B cell (primary cell): ENCODE measurements around the gene CENPF. TPM values are rescaled to one million over a fixed set of nuclear protein-coding genes. Genes with fewer than 3 reads are reported as not detected.

Experiments
- ATAC-seq: fragments of 200-7000 bp; cut with Tn5 transposase; one replicate; pipeline ENCODE4 v1.10.0; 2021; ENCODE audit warnings: low read depth, mild to moderate bottlenecking, moderate number of reproducible peaks, moderate library complexity
- CTCF ChIA-PET: fragments of 350-600 bp; sonication (Branson Sonifier 250); formaldehyde crosslinking; loops from one replicate; lab custom pipeline; 2021; ENCODE audit warnings: antibody characterized with exemption, inconsistent platforms; lab: Charles Lee
- POLR2A ChIA-PET: fragments of 350-600 bp; sonication (Branson Sonifier 250); formaldehyde crosslinking; loops from one replicate; lab custom pipeline; 2021; ENCODE audit warnings: antibody characterized with exemption; lab: Charles Lee
- DNase-seq: peaks from one replicate; pipeline ENCODE4 v3.0.0; 2013
- H2AFZ ChIP-seq: 2 replicates; pipeline ENCODE4 v1.6.1; 2012; ENCODE audit warnings: mild to moderate bottlenecking, low read depth, low read length; ENCODE audit not compliant: insufficient read depth, poor library complexity, severe bottlenecking
- H3K27ac ChIP-seq, 2 donors: 1 replicate in 1 of 2; 2 replicates in 1 of 2; pipeline ENCODE4 v1.5.1; 2012 to 2013; ENCODE audit warnings: low read length in 2 of 2, mild to moderate bottlenecking in 2 of 2, moderate library complexity in 1 of 2
- H3K27me3 ChIP-seq, 4 experiments: fragments of 200-600 bp in 1 of 4; sonication (generic) in 1 of 4; replicated peaks in 1 of 4; 1 replicate in 2 of 4; 2 replicates in 2 of 4; pipeline versions ENCODE4 v1.6.1 to v1.7.0; 2013 to 2016; ENCODE audit warnings: low read length in 3 of 4, mild to moderate bottlenecking in 2 of 4, mixed read lengths in 1 of 4, moderate library complexity in 1 of 4; ENCODE audit not compliant: insufficient read depth in 4 of 4, control insufficient read depth in 3 of 4; ENCODE audit errors: control extremely low read depth in 1 of 4
- H3K36me3 ChIP-seq, 2 experiments: replicated peaks in 1 of 2; 1 replicate in 1 of 2; 2 replicates in 1 of 2; pipeline versions ENCODE4 v1.6.1 to v1.7.1; 2013; ENCODE audit warnings: low read length in 1 of 2; ENCODE audit not compliant: insufficient read depth in 2 of 2, control insufficient read depth in 1 of 2; ENCODE audit errors: control extremely low read depth in 1 of 2, extremely low read depth in 1 of 2
- H3K4me1 ChIP-seq, 2 donors: fragments of 200-600 bp in 1 of 2; sonication (generic) in 1 of 2; 1 replicate in 1 of 2; 2 replicates in 1 of 2; pipeline versions ENCODE4 v1.5.1 to v1.6.1; 2013 to 2017; ENCODE audit warnings: low read length in 2 of 2; ENCODE audit not compliant: control insufficient read depth in 2 of 2, insufficient read depth in 2 of 2
- H3K4me2 ChIP-seq: replicated peaks from 2 replicates; pipeline ENCODE3; 2012; ENCODE audit warnings: mild to moderate bottlenecking, low read depth, low read length; ENCODE audit not compliant: poor library complexity, severe bottlenecking
- H3K4me3 ChIP-seq, 5 experiments: fragments of 200-600 bp in 1 of 5; sonication (generic) in 1 of 5; 1 replicate in 3 of 5; 2 replicates in 2 of 5; pipeline versions ENCODE4 v1.5.1 to v1.7.0; 2011 to 2016; ENCODE audit warnings: low read length in 4 of 5, mild to moderate bottlenecking in 4 of 5, low read depth in 2 of 5, control low read depth in 1 of 5, moderate library complexity in 1 of 5; ENCODE audit not compliant: insufficient read depth in 1 of 5; ENCODE audit errors: control extremely low read depth in 1 of 5, extremely low read depth in 1 of 5
- H3K79me2 ChIP-seq: fragments of 200-600 bp; sonication (generic); one replicate; pipeline ENCODE4 v1.6.0; 2016; ENCODE audit warnings: low read length; ENCODE audit not compliant: control insufficient read depth, insufficient read depth
- H3K9ac ChIP-seq: fragments of 200-600 bp; sonication (generic); 2 replicates; pipeline ENCODE4 v1.6.1; 2017; ENCODE audit warnings: mild to moderate bottlenecking, low read length, moderate library complexity
- H3K9me3 ChIP-seq, 3 donors: one replicate each; pipeline versions ENCODE4 v1.6.1 to v1.7.1; 2013; ENCODE audit warnings: low read length in 2 of 3; ENCODE audit not compliant: control insufficient read depth in 2 of 3, insufficient read depth in 1 of 3; ENCODE audit errors: control extremely low read depth in 1 of 3
- H4K20me1 ChIP-seq: 2 replicates; pipeline ENCODE4 v1.6.0; 2012; ENCODE audit warnings: mild to moderate bottlenecking, low read length; ENCODE audit not compliant: insufficient read depth, control insufficient read depth, poor library complexity, severe bottlenecking
- H3K27ac Mint-ChIP-seq: one replicate; pipeline ENCODE4 v1.8.0; 2021; ENCODE audit warnings: mixed read lengths
- H3K27me3 Mint-ChIP-seq: one replicate; pipeline ENCODE4 v1.8.0; 2021; ENCODE audit warnings: mixed read lengths
- H3K4me1 Mint-ChIP-seq: one replicate; pipeline ENCODE4 v1.8.0; 2021; ENCODE audit warnings: mixed read lengths
- H3K4me3 Mint-ChIP-seq: one replicate; pipeline ENCODE4 v1.8.0; 2021; ENCODE audit warnings: mixed read lengths
- H3K9me3 Mint-ChIP-seq: one replicate; pipeline ENCODE4 v1.8.0; 2022; ENCODE audit warnings: mixed read lengths; ENCODE audit not compliant: insufficient read depth
- CTCF ChIP-seq: fragments of 200-600 bp; IDR thresholded peaks from one replicate; pipeline ENCODE4 v1.8.0; 2022; ENCODE audit warnings: antibody characterized with exemption, mild to moderate bottlenecking
- EZH2 ChIP-seq: IDR thresholded peaks from 2 replicates; pipeline ENCODE4 v1.6.1; 2012; ENCODE audit warnings: borderline replicate concordance, low read depth, mild to moderate bottlenecking, moderate library complexity, low read length; ENCODE audit not compliant: insufficient read depth, poor library complexity, severe bottlenecking
- WGBS: methylation state at CpG from one replicate; pipeline ENCODE4 v1.1.5; 2013; ENCODE audit warnings: missing lambda C conversion rate; ENCODE audit not compliant: insufficient coverage; 5-methylcytosine and 5-hydroxymethylcytosine counted together
- intact Hi-C: fragments of 100-400 bp; cut with micrococcal nuclease; formaldehyde crosslinking; loops from one replicate; pipeline ENCODE4 v1.10.0; 2022
- polyA plus RNA-seq: library from polyadenylated mRNA; depleted of rRNA; stranded (reverse); fragments of >200 nt; gene quantifications from 2 replicates; pipeline ENCODE4 v1.2.3, GENCODE V29; 2012
- total RNA-seq, 2 donors: library from RNA; stranded (reverse); fragments of 120-200 nt in 1 of 2; gene quantifications; 1 replicate in 1 of 2; 2 replicates in 1 of 2; pipeline versions ENCODE4 v1.2.3 to v1.2.4, GENCODE V29; 2013 to 2022

The CENPF gene
- total and polyA plus RNA-seq, 2 donors (not counting 1 experiment from before 2014, with no cell fraction given), result 0.12 to 3.0 TPM

DNA sequence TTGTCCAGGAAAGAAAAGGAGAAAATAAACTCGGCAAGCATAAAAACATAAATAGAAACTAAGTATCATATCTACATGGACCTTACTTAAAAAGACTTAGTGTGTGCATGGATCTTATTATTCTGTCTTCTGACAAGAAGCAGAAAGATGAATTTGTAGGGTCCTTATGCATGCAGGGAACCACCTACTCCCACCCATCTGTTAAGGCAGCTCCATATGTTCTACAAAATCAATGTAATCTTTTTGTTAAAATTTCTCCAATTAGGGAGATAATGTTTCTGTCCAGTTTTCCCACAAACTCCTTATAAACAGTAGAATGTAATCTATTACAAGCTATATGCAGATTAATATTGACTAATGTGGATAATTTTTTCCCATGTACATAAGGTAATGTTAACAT is 37.7 kb upstream of the CENPF start:
- no peak for TF ChIP-seq CTCF
- no peak for TF ChIP-seq EZH2
- ATAC-seq (no peak), DNase-seq (no peak)
- Histone ChIP-seq H2AFZ (no peak overlapping the region), H3K4me1 (no peaks in the 10 kb centered on the region), H3K36me3 (no peaks in the 10 kb centered on the region), H3K9me3 (no peaks in the 10 kb centered on the region), H3K9ac (no peak overlapping the region), H3K79me2 (no peaks in the 10 kb centered on the region), H3K4me2 (no peak overlapping the region), H3K27me3 (peaks cover 0 to 4% (median 3%) of the 10 kb centered on the region in 4 experiments), H3K27ac (no peak overlapping the region), H4K20me1 (no peaks in the 10 kb centered on the region), H3K4me3 (no peak overlapping the region)
- intact Hi-C loops, result no loop called here
- Mint-ChIP-seq H3K27me3 (peaks cover 26% of the 10 kb centered on the region), H3K9me3 (no peaks in the 10 kb centered on the region), H3K27ac (no peak overlapping the region), H3K4me1 (no peaks in the 10 kb centered on the region), H3K4me3 (no peak overlapping the region)
- no CpG with 5 or more reads among the region's 1 CpG for WGBS
- CTCF ChIA-PET, result no interaction called here
- POLR2A ChIA-PET, result no interaction called here

DNA sequence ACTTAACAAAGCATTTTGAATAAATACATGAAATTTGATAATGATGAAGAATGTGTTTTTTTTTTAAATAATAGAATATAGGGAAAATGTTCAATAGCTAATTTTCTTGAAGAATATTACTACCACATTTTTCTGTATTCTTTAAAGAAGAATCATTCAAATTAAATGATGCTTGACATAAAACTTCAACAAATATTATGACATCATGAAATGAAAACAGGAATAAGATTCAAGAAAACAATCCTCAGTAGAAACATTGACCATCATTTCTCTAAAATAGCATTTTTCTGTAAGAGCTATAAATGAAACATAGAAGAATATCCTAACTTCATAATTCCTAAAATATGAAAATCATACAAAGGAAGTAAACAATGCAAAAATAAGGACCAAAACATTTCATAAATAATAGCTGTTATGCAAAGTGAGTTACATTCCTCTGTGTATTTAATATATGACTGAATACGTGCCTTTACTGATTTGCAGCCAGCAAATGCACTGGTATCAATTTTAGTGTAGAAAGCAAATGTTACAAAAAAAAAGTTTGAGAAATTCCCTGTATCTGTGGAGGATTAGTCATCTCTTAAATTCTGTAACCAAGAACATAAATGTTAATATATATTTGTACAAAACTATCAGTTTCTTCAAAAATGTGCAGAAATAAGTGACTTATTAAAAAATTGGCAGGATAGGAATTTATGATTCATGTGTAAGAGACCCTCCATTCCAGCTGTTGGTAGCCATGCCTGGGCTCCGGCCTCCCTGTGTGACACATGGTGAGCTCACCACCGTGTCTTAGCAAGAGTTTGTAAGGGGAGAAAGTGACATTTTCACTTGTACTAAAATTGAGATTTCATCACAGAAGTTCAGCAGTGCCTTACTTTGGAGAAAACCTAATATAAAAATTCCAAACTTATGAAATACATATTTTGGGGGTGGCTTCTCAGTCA is 36.6 kb upstream of the CENPF start:
- CTCF ChIA-PET, result interaction anchor here (1.5 kb wide), 1 partner anchor 237 kb away, joined by 3 read pairs; no protein-coding TSS in a partner anchor
- Histone ChIP-seq H3K27me3 (peaks cover 0 to 1% (median 0%) of the 10 kb centered on the region in 4 experiments), H3K4me2 (no peak overlapping the region), H3K4me1 (no peaks in the 10 kb centered on the region), H3K4me3 (no peak overlapping the region), H3K9ac (no peak overlapping the region), H4K20me1 (no peaks in the 10 kb centered on the region), H3K9me3 (no peaks in the 10 kb centered on the region), H3K36me3 (no peaks in the 10 kb centered on the region), H3K27ac (no peak overlapping the region), H2AFZ (no peak overlapping the region), H3K79me2 (no peaks in the 10 kb centered on the region)
- Mint-ChIP-seq H3K4me3 (no peak overlapping the region), H3K4me1 (no peaks in the 10 kb centered on the region), H3K9me3 (no peaks in the 10 kb centered on the region), H3K27ac (no peak overlapping the region), H3K27me3 (peaks cover 20% of the 10 kb centered on the region)
- no peak for ATAC-seq
- DNase-seq, result no peak
- no CpG with 5 or more reads among the region's 3 CpGs for WGBS
- POLR2A ChIA-PET, result no interaction called here
- intact Hi-C loops, result no loop called here
- TF ChIP-seq CTCF (no peak), EZH2 (no peak)
